ACHN (cell line): ENCODE measurements around the gene TULP1.

Experiments
- DNase-seq: peaks from one replicate; pipeline ENCODE4 v3.0.0-alpha.2; 2015
- in situ Hi-C: cut with HindIII; loops from 2 replicates; pipeline ENCODE4 v1.10.0; 2017; ENCODE audit warnings: low sequenced_read_pairs, low pct_ligation_motif_present, low pct_unique_long_range_greater_than_20kb

Gene TULP1

GRCh38 chr6:35474942-35475570 is 37.6 kb downstream of the TULP1 start:
- no peak for DNase-seq
- in situ Hi-C loops = no loop called here

- no peak for DNase-seq
Observed at GRCh38 chr6:35474131-35474941, 38.4 kb downstream of the TULP1 start.

GRCh38 chr6:35473850-35474130 is 38.9 kb downstream of the TULP1 start:
- in situ Hi-C loops = no loop called here
- DNase-seq = no peak

More at GRCh38 chr6:35474131-35474941, 38.4 kb downstream of the TULP1 start:
- in situ Hi-C loops = no loop called here

GRCh38 chr6:35473075-35473849 is 39.4 kb downstream of the TULP1 start:
- no peak for DNase-seq
- in situ Hi-C loops = no loop called here

GRCh38 chr6:35471836-35472345 is 40.8 kb downstream of the TULP1 start:
- in situ Hi-C loops = no loop called here
- DNase-seq = no peak

- no peak for DNase-seq
- in situ Hi-C loops = no loop called here
Observed at GRCh38 chr6:35470663-35471120, 42.0 kb downstream of the TULP1 start.

- in situ Hi-C loops = no loop called here
- no peak for DNase-seq
Observed at GRCh38 chr6:35469751-35470662, 42.7 kb downstream of the TULP1 start.

- in situ Hi-C loops = no loop called here
- DNase-seq = no peak
Observed at GRCh38 chr6:35468980-35469750, 43.5 kb downstream of the TULP1 start.

- peak; percentile 93 for DNase-seq
- in situ Hi-C loops = no loop called here
Observed at GRCh38 chr6:35468181-35468979, 44.3 kb downstream of the TULP1 start, which contains the start of gene RPL10A. Gene RPL10A, plus strand, starts transcription at chr6:35468401. Its CDS starts 34 bp downstream, at chr6:35468435.

- DNase-seq = no peak
- in situ Hi-C loops = no loop called here
Observed at GRCh38 chr6:35465646-35466045, 47.0 kb downstream of the TULP1 start.

- in situ Hi-C loops = no loop called here
Observed at GRCh38 chr6:35463292-35463691, 49.4 kb downstream of the TULP1 start.

GRCh38 chr6:35461270-35461669 is 51.4 kb downstream of the TULP1 start:
- no peak for DNase-seq
- in situ Hi-C loops = no loop called here

More at GRCh38 chr6:35463292-35463691, 49.4 kb downstream of the TULP1 start:
- no peak for DNase-seq

- in situ Hi-C loops = no loop called here
- no peak for DNase-seq
Observed at GRCh38 chr6:35457907-35458306, 54.8 kb downstream of the TULP1 start.

- in situ Hi-C loops = no loop called here
- DNase-seq = no peak
Observed at GRCh38 chr6:35454391-35455110, 58.1 kb downstream of the TULP1 start.

- DNase-seq = no peak
- in situ Hi-C loops = no loop called here
Observed at GRCh38 chr6:35453236-35453635, 59.5 kb downstream of the TULP1 start.
